GM23248 (cell line): ENCODE data around the gene TMEM117.

Experiments used
- EZH2 ChIP-seq: fragments of 200-600 bp; sonication (generic); IDR thresholded peaks from 2 replicates; pipeline ENCODE4 v1.6.1; 2018; ENCODE audit warnings: antibody characterized with exemption, mild to moderate bottlenecking; ENCODE audit not compliant: insufficient read depth, poor library complexity, severe bottlenecking
- EZH2phosphoT487 ChIP-seq: fragments of 200-600 bp; sonication (generic); IDR thresholded peaks from 2 replicates; pipeline ENCODE4 v1.6.1; 2018; ENCODE audit warnings: antibody characterized with exemption, moderate library complexity, mild to moderate bottlenecking, low read depth; ENCODE audit not compliant: insufficient read depth

- no peak for TF ChIP-seq EZH2phosphoT487
- TF ChIP-seq EZH2 = no peak
These were observed 217.8 kb downstream of the TMEM117 start for GRCh38 chr12:44053549-44054127.
